Activated naive CD8-positive, alpha-beta T cell (primary cell): Measurements from ENCODE around the gene FAM50B.

Experiments used
- H3K27ac Mint-ChIP-seq: one replicate; pipeline ENCODE4 v1.8.0; 2021; ENCODE audit warnings: mixed read lengths
- H3K27me3 Mint-ChIP-seq: one replicate; pipeline ENCODE4 v1.8.0; 2021; ENCODE audit warnings: mixed read lengths
- H3K36me3 Mint-ChIP-seq: one replicate; pipeline ENCODE4 v1.8.0; 2021; ENCODE audit warnings: mixed read lengths
- H3K4me1 Mint-ChIP-seq: one replicate; pipeline ENCODE4 v1.8.0; 2021; ENCODE audit warnings: low read depth, mixed read lengths
- H3K4me3 Mint-ChIP-seq: one replicate; pipeline ENCODE4 v1.8.0; 2021; ENCODE audit warnings: mild to moderate bottlenecking, mixed read lengths
- H3K9me3 Mint-ChIP-seq: one replicate; pipeline ENCODE4 v1.8.0; 2021; ENCODE audit warnings: low read depth, mixed read lengths

The FAM50B gene

GRCh38 chr6:3870528-3870925 lies 21.4 kb downstream of the FAM50B start:
- H3K36me3 Mint-ChIP-seq = no peaks in the 10 kb centered on the region
- peaks cover 4% of the 10 kb centered on the region for H3K4me1 Mint-ChIP-seq
- no peaks in the 10 kb centered on the region for H3K9me3 Mint-ChIP-seq
- no peak overlapping the region for H3K27ac Mint-ChIP-seq
- H3K27me3 Mint-ChIP-seq = peaks cover 11% of the 10 kb centered on the region
- no peak overlapping the region for H3K4me3 Mint-ChIP-seq

- no peak overlapping the region for H3K4me3 Mint-ChIP-seq
- H3K27ac Mint-ChIP-seq = no peak overlapping the region
- H3K9me3 Mint-ChIP-seq = no peaks in the 10 kb centered on the region
Measured at GRCh38 chr6:3871515-3871914, 22.3 kb downstream of the FAM50B start.

GRCh38 chr6:3871939-3872338 lies 22.8 kb downstream of the FAM50B start:
- no peaks in the 10 kb centered on the region for H3K9me3 Mint-ChIP-seq
- H3K27ac Mint-ChIP-seq = no peak overlapping the region
- peaks cover 7% of the 10 kb centered on the region for H3K27me3 Mint-ChIP-seq
- no peaks in the 10 kb centered on the region for H3K36me3 Mint-ChIP-seq
- no peak overlapping the region for H3K4me3 Mint-ChIP-seq
- H3K4me1 Mint-ChIP-seq = peaks cover 4% of the 10 kb centered on the region

More at GRCh38 chr6:3871515-3871914, 22.3 kb downstream of the FAM50B start:
- no peaks in the 10 kb centered on the region for H3K36me3 Mint-ChIP-seq
- peaks cover 4% of the 10 kb centered on the region for H3K4me1 Mint-ChIP-seq
- peaks cover 10% of the 10 kb centered on the region for H3K27me3 Mint-ChIP-seq

GRCh38 chr6:3872370-3872854 lies 23.2 kb downstream of the FAM50B start:
- peaks cover 7% of the 10 kb centered on the region for H3K27me3 Mint-ChIP-seq
- no peaks in the 10 kb centered on the region for H3K9me3 Mint-ChIP-seq
- H3K4me1 Mint-ChIP-seq = peaks cover 4% of the 10 kb centered on the region
- no peak overlapping the region for H3K27ac Mint-ChIP-seq
- H3K4me3 Mint-ChIP-seq = no peak overlapping the region
- H3K36me3 Mint-ChIP-seq = no peaks in the 10 kb centered on the region

GRCh38 chr6:3873051-3873450 lies 23.9 kb downstream of the FAM50B start:
- H3K27me3 Mint-ChIP-seq = peaks cover 7% of the 10 kb centered on the region
- H3K4me3 Mint-ChIP-seq = no peak overlapping the region
- H3K4me1 Mint-ChIP-seq = peaks cover 4% of the 10 kb centered on the region
- H3K9me3 Mint-ChIP-seq = no peaks in the 10 kb centered on the region
- no peaks in the 10 kb centered on the region for H3K36me3 Mint-ChIP-seq
- no peak overlapping the region for H3K27ac Mint-ChIP-seq

GRCh38 chr6:3874069-3874468 lies 24.9 kb downstream of the FAM50B start:
- no peak overlapping the region for H3K27ac Mint-ChIP-seq
- no peaks in the 10 kb centered on the region for H3K9me3 Mint-ChIP-seq
- no peaks in the 10 kb centered on the region for H3K36me3 Mint-ChIP-seq
- peaks cover 5% of the 10 kb centered on the region for H3K27me3 Mint-ChIP-seq
- H3K4me1 Mint-ChIP-seq = peaks cover 4% of the 10 kb centered on the region
- no peak overlapping the region for H3K4me3 Mint-ChIP-seq

GRCh38 chr6:3875486-3875885 lies 26.3 kb downstream of the FAM50B start:
- Mint-ChIP-seq H3K4me1 (no peaks in the 10 kb centered on the region), H3K27ac (no peak overlapping the region), H3K27me3 (peaks cover 3% of the 10 kb centered on the region), H3K9me3 (no peaks in the 10 kb centered on the region), H3K4me3 (no peak overlapping the region), H3K36me3 (no peaks in the 10 kb centered on the region)

GRCh38 chr6:3876101-3876500 lies 26.9 kb downstream of the FAM50B start:
- Mint-ChIP-seq H3K27me3 (peaks cover 3% of the 10 kb centered on the region), H3K4me3 (no peak overlapping the region), H3K27ac (no peak overlapping the region), H3K4me1 (no peaks in the 10 kb centered on the region), H3K36me3 (no peaks in the 10 kb centered on the region), H3K9me3 (no peaks in the 10 kb centered on the region)

GRCh38 chr6:3876866-3877265 lies 27.7 kb downstream of the FAM50B start:
- Mint-ChIP-seq H3K9me3 (no peaks in the 10 kb centered on the region), H3K27ac (no peak overlapping the region), H3K4me3 (no peak overlapping the region), H3K4me1 (no peaks in the 10 kb centered on the region), H3K27me3 (peaks cover 6% of the 10 kb centered on the region), H3K36me3 (no peaks in the 10 kb centered on the region)

GRCh38 chr6:3878048-3878666 lies 29.0 kb downstream of the FAM50B start:
- Mint-ChIP-seq H3K4me3 (no peak overlapping the region), H3K4me1 (no peaks in the 10 kb centered on the region), H3K27me3 (peaks cover 6% of the 10 kb centered on the region), H3K36me3 (no peaks in the 10 kb centered on the region), H3K27ac (no peak overlapping the region), H3K9me3 (no peaks in the 10 kb centered on the region)

GRCh38 chr6:3879194-3879952 lies 30.2 kb downstream of the FAM50B start:
- H3K36me3 Mint-ChIP-seq = no peaks in the 10 kb centered on the region
- no peaks in the 10 kb centered on the region for H3K9me3 Mint-ChIP-seq
- no peaks in the 10 kb centered on the region for H3K4me1 Mint-ChIP-seq
- no peak overlapping the region for H3K4me3 Mint-ChIP-seq
- H3K27ac Mint-ChIP-seq = no peak overlapping the region
- peaks cover 4% of the 10 kb centered on the region for H3K27me3 Mint-ChIP-seq

- H3K4me3 Mint-ChIP-seq = no peak overlapping the region
Measured at GRCh38 chr6:3881711-3882421, 32.7 kb downstream of the FAM50B start.

GRCh38 chr6:3882431-3882830 lies 33.3 kb downstream of the FAM50B start:
- Mint-ChIP-seq H3K27me3 (peaks cover 4% of the 10 kb centered on the region), H3K36me3 (no peaks in the 10 kb centered on the region), H3K4me1 (no peaks in the 10 kb centered on the region), H3K9me3 (no peaks in the 10 kb centered on the region), H3K4me3 (no peak overlapping the region), H3K27ac (no peak overlapping the region)

More at GRCh38 chr6:3881711-3882421, 32.7 kb downstream of the FAM50B start:
- H3K9me3 Mint-ChIP-seq = no peaks in the 10 kb centered on the region
- no peaks in the 10 kb centered on the region for H3K4me1 Mint-ChIP-seq
- peaks cover 4% of the 10 kb centered on the region for H3K27me3 Mint-ChIP-seq
- H3K27ac Mint-ChIP-seq = no peak overlapping the region
- no peaks in the 10 kb centered on the region for H3K36me3 Mint-ChIP-seq

GRCh38 chr6:3882866-3883265 lies 33.7 kb downstream of the FAM50B start:
- Mint-ChIP-seq H3K27me3 (peaks cover 4% of the 10 kb centered on the region), H3K4me1 (no peaks in the 10 kb centered on the region), H3K4me3 (no peak overlapping the region), H3K27ac (no peak overlapping the region), H3K36me3 (no peaks in the 10 kb centered on the region), H3K9me3 (no peaks in the 10 kb centered on the region)
